Measurements from ENCODE around the gene TPGS2. TPM values are rescaled to one million over a fixed set of nuclear protein-coding genes. Genes with fewer than 3 reads are reported as not detected.
"Not testable (repeated sequence)": the region's sequence is repeated elsewhere in the genome, so short reads cannot be mapped to it uniquely, and the experiment has no call there.

Gene TPGS2
- total RNA-seq, 1 donor from 2014 or later = 23.3 TPM

GRCh38 chr18:36792634-36793283, 36.0 kb downstream of the TPGS2 start:
- DNase-seq (ENCODE audit: missing footprints) = no peak
- no peak for ATAC-seq
- intact Hi-C loops (cut with DNase I) = no loop called here

GRCh38 chr18:36786686-36787085, 42.1 kb downstream of the TPGS2 start:
- peak; percentile 92 for ATAC-seq
- intact Hi-C loops (cut with DNase I) = no loop called here
- peak; percentile 82 for DNase-seq (ENCODE audit: missing footprints)

GRCh38 chr18:36783792-36784191, 45.0 kb downstream of the TPGS2 start:
- ATAC-seq (no peak), DNase-seq (ENCODE audit: missing footprints) (no peak)
- intact Hi-C loops (cut with DNase I) = no loop called here

GRCh38 chr18:36782710-36783109, 46.1 kb downstream of the TPGS2 start:
- intact Hi-C loops (cut with DNase I) = no loop called here
- no peak for DNase-seq (ENCODE audit: missing footprints)
- ATAC-seq = no peak

- DNase-seq (ENCODE audit: missing footprints) (no peak), ATAC-seq (no peak)
- intact Hi-C loops (cut with DNase I) = no loop called here
Observed at GRCh38 chr18:36780748-36781147, 48.1 kb downstream of the TPGS2 start.

GRCh38 chr18:36777566-36777965, 51.2 kb downstream of the TPGS2 start:
- DNase-seq (ENCODE audit: missing footprints) (no peak), ATAC-seq (no peak)
- intact Hi-C loops (cut with DNase I) = no loop called here

GRCh38 chr18:36776650-36777049, 52.2 kb downstream of the TPGS2 start:
- ATAC-seq = peak; percentile 78
- DNase-seq (ENCODE audit: missing footprints) = no peak

GRCh38 chr18:36775396-36775795, 53.4 kb downstream of the TPGS2 start:
- intact Hi-C loops (cut with DNase I) = no loop called here
- ATAC-seq (no peak), DNase-seq (ENCODE audit: missing footprints) (no peak)

More at GRCh38 chr18:36776650-36777049, 52.2 kb downstream of the TPGS2 start:
- intact Hi-C loops (cut with DNase I) = no loop called here

- no peak for DNase-seq (ENCODE audit: missing footprints)
- intact Hi-C loops (cut with DNase I) = no loop called here
- no peak for ATAC-seq
Observed at GRCh38 chr18:36772241-36772723, 56.5 kb downstream of the TPGS2 start.

GRCh38 chr18:36771245-36771644, 57.6 kb downstream of the TPGS2 start:
- ATAC-seq (no peak), DNase-seq (ENCODE audit: missing footprints) (no peak)
- intact Hi-C loops (cut with DNase I) = no loop called here

GRCh38 chr18:36770315-36770946, 58.4 kb downstream of the TPGS2 start:
- ATAC-seq = no peak
- intact Hi-C loops (cut with DNase I) = no loop called here
- no peak for DNase-seq (ENCODE audit: missing footprints)

- DNase-seq (ENCODE audit: missing footprints) = no peak
- ATAC-seq = no peak
- intact Hi-C loops (cut with DNase I) = loop anchor here (2.0 kb wide), 1 partner anchor 39 kb away; no protein-coding TSS in a partner anchor
Observed at GRCh38 chr18:36769611-36770314, 59.0 kb downstream of the TPGS2 start.

- no peak for DNase-seq (ENCODE audit: missing footprints)
- intact Hi-C loops (cut with DNase I) = loop anchor here (2.0 kb wide), 1 partner anchor 40 kb away; no protein-coding TSS in a partner anchor
- no peak for ATAC-seq
Observed at GRCh38 chr18:36769172-36769571, 59.6 kb downstream of the TPGS2 start.

- DNase-seq (ENCODE audit: missing footprints) = no peak
- no peak for ATAC-seq
- intact Hi-C loops (cut with DNase I) = no loop called here
Observed at GRCh38 chr18:36766836-36767235, 62.0 kb downstream of the TPGS2 start.

GRCh38 chr18:36762965-36763364, 65.8 kb downstream of the TPGS2 start:
- intact Hi-C loops (cut with DNase I); DNase-seq (ENCODE audit: missing footprints); ATAC-seq: not testable (repeated sequence)

GRCh38 chr18:36762074-36762473, 66.7 kb downstream of the TPGS2 start:
- DNase-seq (ENCODE audit: missing footprints) (no peak), ATAC-seq (no peak)
- intact Hi-C loops (cut with DNase I) = no loop called here

GRCh38 chr18:36761186-36761698, 67.6 kb downstream of the TPGS2 start:
- DNase-seq (ENCODE audit: missing footprints) (no peak), ATAC-seq (no peak)
- intact Hi-C loops (cut with DNase I) = no loop called here

GRCh38 chr18:36760598-36760997, 68.2 kb downstream of the TPGS2 start:
- ATAC-seq (no peak), DNase-seq (ENCODE audit: missing footprints) (no peak)

GRCh38 chr18:36759167-36759776, 69.5 kb downstream of the TPGS2 start:
- no peak for DNase-seq (ENCODE audit: missing footprints)
- intact Hi-C loops (cut with DNase I) = loop anchor here (5.0 kb wide), 1 partner anchor 72 kb away; no protein-coding TSS in a partner anchor
- ATAC-seq = no peak

More at GRCh38 chr18:36760598-36760997, 68.2 kb downstream of the TPGS2 start:
- intact Hi-C loops (cut with DNase I) = no loop called here

Measured in Right ventricle myocardium inferior (tissue), 1 donor.